GM21526 (cell line): ENCODE measurements around the gene DDTL.
"Not testable (repeated sequence)": the region's sequence is repeated elsewhere in the genome, so short reads cannot be mapped to it uniquely, and the experiment has no call there.

Experiments
- ATAC-seq: cut with Tn5 transposase; IDR thresholded peaks from one replicate; pipeline ENCODE4 v1.9.1; 2021; ENCODE audit warnings: moderate library complexity; ENCODE audit not compliant: unreplicated experiment, low FRiP score

Gene DDTL

DNA sequence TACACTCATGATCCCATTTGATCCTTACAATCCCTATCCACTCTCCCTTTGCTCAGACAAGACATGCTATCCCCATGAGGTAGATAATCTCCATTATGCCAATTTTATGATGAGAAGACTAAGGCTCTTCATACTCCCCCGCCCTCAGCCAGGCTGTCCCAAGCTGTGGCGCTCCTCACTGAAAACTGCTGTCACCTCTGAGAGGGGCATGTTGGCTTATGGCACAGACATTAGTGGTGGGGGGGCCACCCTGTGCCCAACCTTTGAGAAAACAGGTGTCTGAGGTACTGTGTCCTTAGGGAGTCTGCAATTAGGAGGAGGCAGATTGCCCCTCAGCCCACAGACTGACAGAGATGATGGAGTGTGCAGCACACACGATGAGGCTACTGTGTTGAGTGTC lies 2.4 kb downstream of the DDTL start:
- no peak for ATAC-seq

DNA sequence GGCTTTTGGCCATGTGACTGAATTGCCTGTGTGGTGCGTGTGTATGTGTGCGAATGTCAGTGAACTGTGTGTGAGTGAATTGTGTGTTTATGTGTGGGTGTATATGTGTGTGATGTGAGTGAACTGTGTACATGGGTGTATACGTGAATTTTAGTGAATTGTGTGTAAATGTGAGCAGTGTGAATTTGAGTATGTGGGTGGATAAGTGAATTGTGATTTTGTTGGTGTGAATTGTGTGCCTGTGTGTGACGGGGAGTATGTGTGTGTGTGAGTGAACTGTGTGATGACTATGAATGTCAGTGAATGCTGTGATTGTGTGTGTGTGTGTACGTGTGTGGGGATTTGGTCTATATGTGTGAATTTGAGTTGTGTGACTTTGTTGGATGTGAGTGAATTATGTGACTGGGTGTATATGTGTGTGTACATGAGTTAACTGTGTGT lies 3.5 kb downstream of the DDTL start:
- ATAC-seq: no peak

DNA sequence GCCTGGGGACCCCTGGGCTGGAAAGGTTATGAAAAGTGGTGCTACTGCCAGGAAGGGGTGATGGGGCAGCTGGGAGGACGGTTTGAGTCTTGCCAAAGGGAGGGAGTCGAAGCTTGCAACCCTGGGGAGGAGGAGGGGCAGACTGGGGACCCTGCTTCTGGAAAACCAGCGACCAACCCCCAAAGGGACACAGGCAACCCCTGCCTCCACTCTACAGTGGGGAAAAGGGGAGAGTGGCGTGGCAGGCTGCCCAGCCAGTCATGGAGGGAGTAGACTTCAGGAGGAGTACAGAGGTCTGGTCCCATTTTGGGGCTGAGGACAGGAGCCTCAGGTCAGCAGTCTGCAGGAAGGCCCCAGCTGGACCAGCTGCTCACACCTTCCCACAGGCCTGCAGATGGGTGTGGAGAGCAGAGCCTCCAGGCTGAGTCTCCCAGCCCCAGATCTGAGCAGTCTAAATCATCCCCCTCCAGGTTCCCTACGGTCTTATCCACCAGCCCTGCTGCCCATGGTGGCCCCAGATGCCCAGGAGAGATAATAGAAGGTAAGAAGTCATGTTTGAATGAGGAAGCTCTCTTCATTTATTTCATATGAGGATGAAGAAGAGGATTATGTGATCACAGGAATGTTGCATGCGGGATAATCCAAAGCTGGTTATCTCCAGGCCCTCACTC lies 4.3 kb downstream of the DDTL start:
- no peak for ATAC-seq

DNA sequence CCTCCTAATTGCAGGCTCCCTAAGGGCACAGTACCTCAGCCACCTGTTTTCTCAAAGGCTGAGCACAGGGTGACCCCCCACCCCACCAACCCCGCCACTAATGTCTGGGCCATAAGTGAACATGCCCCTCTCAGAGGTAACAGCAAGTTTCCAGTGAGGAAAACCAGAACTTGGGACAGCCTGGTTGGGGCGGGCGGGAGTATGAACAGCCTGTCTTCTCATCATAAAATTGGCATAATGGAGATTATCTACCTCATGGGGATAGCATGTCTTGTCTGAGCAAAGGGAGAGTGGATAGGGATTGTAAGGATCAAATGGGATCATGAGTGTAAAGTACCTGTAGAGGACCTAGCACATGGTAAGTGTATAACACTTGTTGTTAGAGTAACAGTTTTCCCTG lies 5.2 kb downstream of the DDTL start:
- ATAC-seq: not testable (repeated sequence)

DNA sequence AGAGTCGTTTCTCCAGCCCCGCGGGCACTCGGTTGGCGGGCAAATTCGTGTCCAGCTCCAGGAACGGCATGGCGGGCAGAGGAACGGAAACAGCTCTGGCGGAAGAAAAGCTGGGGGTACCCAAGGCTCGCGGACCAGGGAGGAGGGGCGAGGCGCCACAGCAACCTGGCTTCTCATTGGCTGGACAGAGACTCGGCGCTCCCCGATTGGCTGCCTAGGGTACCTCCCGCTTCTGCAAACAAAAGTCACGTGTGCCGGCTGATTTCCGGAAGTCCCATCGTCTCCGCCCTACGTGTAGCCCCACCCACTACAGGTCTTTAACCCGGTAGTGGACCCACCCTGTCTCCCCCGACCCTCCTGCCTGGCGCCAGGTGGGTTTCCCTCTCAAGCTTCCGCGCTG lies 7.7 kb downstream of the DDTL start, which contains the start of gene DDT:
DDT (minus strand) TSS at position 97 of the 400 bp plus-strand sequence; CDS start at position 70, 27 bp downstream.
- ATAC-seq: peak; percentile 76

DNA sequence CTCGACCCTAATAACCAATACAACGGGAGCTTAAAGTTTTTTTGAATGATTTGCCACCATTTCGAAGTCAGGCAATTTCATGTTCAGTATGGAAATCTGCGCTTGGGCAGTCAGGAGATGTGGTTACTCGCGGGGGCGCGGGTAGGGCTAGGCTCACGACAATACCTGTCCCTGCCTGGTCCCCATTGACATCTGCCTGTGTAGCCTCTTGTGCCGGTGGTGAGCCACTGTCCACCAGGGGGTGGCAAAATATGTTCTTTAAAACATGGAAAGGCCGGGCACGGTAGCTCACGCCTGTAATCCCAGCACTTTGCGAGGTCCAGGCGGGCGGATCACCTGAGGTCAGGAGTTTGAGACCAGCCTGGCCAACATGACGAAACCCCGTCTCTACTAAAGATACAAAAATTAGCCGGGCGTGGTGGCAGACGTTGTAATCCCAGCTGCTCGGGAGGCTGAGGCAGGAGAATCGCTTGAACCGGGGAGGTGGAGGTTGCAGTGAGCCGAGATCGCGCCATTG lies 8.2 kb downstream of the DDTL start:
- ATAC-seq: not testable (repeated sequence)

DNA sequence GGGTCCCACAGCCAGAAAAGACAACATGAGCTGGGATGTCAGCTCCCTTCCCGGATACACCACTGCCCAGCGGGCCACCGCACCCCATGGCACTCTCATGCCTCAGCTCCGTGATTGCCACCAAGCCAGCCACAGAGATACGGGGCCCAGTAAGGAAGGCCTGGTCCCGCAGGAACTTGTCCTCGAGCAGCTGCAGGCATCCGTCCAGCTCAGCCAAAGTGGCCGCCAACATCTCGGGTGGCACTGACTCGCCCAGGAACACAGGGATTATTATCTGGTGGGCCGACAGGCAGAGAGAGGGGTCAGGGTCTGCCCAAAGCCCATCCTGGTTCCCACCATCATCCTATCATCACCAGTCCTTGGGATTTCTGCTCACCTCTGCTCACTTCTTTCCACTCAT lies 10.6 kb downstream of the DDTL start:
- not testable (repeated sequence) for ATAC-seq

DNA sequence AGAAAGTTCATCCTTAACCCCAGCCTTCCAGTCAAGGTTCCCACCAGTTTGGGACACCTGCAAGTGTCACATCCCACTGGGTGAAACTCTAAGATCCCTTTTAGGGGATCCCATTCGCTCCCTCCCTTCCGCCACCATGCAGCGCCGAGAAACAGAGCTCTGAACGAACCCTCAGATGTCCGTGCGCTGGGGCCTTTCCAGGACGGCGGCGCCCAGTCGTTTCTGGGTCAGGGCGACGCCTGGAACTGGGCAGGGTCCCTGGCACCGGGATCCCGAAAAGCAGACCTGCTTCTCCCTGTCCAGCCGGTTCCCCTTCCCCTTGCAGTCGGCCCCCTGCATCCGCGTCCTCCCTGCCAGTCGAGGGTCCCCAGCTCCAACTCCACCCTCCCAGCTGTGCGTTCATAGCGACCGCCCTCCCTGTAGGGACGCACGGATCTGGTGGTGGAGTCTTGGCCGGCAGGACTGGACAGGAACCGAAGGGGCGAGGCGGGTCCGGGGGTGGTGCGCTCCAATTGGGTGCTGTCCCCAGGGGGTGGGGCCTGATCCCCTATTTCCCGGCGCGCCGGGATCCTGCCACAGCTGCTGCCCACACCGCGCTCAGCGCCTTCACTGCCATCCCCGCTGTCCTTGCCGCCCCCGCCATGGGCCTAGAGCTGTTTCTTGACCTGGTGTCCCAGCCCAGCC lies 13.0 kb downstream of the DDTL start, which contains the start of gene GSTT2:
GSTT2 (plus strand) TSS at position 578 of the 684 bp plus-strand sequence.
- ATAC-seq: not testable (repeated sequence)

DNA sequence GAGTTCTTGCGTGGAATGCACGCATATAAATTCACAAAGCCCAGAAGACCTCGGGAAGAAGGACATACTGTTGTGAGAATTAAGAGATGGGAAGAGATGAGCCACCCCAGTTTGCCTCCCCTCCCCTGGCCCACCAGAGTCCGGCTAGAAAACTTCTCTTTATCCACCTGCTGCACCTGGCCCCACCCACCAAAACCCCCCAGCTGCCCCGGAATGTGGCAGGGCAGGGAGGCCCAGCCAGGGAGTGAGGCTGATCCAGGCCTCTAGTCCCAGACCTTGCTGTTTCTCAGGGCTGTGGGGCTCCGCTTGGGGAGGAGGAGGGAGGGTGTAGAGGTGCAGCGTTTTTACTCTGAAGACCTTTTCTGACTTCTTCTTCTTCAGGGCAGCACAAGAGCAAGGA lies 13.9 kb downstream of the DDTL start:
- not testable (repeated sequence) for ATAC-seq

DNA sequence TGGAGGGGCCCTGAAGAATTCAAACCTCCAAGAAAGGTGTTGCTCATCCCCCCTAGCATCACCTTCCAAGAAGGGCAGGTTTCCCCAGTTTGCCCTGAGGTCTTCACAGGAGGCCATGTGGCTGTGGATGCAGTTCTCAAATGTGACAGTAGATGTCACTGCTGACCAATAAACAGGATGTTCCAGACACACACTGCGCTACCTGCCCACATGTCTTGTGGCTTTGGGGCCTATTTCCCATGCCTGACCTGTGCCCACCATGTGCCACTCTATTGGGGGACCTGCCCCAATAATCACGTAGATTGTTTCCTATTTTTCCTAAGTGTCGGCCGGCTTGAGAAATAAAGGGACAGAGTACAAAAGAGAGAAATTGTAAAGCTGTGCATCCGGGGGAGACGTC lies 17.7 kb downstream of the DDTL start:
- no peak for ATAC-seq

DNA sequence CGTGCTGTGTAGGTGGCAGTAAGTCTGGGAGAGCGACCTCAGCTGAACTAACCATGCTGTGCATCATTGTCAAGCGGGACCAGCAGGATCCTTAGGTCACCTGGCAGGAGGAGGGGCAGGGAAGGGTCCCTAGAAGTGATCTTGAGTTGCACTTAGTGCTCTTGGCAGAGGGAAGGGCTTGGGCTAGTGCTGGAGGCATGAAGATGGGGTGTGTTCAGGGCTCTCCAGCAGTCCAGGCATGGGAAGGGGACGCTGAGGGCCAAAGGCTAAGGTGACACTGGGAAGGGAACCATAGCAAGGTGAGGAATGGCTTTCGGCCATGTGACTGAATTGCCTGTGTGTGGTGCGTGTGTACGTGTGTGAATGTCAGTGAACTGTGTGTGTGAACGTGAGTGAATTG lies 19.4 kb downstream of the DDTL start:
- not testable (repeated sequence) for ATAC-seq

DNA sequence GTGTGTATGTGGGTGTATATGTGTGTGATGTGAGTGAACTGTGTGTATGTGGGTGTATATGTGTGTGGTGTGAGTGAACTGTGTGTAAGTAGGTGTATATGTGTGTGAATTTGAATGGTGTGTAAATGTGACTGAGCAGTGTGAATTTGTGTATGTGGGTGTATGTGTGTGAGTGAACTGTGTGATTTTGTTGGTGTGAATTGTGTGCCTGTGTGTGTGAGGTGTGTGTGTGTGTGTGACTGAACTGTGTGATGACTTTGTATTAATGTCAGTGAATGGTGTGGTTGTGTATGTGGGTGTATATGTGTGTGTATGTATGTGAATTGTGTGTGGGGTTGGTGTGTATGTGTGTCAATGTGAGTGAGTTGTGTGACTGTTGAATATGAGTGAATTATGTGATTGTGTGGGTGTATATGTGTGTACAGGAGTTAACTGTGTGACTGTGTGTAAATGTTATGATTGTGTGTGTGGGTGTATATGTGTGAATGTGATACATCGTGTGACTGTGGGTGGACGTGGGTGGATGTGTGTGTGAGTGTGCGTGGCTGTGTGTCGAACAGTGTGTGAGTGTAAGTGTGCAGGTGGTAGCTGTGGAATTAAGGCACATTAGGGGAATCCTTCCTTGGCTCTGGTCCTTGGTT lies 20.0 kb downstream of the DDTL start:
- ATAC-seq: not testable (repeated sequence)

DNA sequence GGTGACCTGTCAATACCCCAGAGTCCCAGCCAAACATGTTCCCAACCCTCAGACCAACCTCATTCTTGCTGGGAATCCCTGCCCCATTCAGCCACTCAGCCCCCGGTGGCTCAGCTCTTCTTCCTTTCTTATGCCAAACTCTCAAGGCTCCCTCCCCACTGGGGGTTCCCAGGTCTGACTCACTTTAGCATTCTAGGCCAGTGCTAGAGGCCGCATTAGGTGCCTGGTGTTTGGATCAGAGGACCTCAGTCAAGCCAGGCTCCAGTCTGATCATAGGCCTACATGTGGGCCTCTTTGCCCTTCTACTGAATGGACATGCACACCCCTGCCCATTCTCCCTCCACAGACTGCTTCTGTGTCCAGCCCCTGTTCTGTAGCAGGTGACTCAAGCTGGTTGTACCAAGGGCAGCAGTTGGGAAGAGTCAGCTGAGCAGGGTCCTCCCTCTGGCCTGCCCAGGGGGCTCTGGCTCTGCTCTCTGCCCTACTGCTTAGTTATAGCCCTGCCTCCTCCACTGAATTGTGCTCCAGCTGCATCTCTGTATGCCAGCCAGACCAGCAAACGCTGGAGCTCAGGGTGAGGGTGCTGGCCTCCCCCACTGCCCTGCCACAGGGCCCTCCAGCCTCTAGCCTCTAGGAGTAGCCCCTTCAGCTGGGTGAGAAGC lies 23.0 kb downstream of the DDTL start:
- ATAC-seq: not testable (repeated sequence)

DNA sequence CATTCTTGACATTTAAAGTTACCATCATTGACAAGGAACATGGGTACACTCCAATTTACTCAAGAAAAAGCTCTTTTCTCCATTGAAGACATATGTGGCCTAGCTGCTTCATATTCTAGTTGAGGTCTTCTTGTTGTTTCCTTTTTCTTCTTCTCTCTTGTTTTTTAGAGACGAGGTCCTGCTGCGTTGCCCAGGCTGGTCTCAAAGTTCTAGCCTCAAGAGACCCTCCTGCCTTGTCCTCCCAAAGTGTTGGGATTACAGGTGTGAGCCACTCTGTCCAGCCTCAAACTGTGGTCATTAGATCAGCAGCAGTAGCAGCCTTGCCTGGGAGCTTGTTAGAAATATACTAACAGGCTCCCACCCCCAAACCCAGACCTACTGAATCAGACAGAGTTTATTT lies 26.4 kb downstream of the DDTL start:
- ATAC-seq: not testable (repeated sequence)

DNA sequence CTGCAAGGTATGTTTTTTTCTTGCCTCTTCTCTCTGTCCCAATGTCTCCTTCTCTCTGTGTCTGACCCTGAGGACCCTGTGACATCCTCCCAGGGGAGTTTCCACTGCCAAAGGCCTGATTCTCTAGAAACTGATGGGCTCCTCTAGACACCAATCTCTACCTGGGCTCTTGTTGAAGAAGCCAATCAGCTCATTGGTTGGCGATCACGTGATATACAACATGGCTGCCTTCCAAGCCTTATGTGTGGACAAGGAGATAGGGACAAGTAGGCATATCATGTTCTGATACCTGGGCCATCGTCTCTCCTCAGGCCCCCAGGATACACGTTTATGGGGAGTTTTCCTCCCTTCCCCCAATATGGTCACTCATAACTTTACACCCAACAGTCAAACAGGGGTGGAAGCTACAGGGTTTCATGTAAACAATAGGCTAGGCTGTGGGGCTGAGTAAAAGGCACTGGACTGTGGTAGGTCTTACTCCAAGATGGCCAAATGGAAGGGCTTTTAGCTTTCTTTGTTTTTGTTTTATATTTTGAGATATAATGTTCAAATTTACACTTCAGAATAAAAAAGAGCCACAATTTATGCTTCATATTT lies 27.0 kb downstream of the DDTL start:
- ATAC-seq: not testable (repeated sequence)

DNA sequence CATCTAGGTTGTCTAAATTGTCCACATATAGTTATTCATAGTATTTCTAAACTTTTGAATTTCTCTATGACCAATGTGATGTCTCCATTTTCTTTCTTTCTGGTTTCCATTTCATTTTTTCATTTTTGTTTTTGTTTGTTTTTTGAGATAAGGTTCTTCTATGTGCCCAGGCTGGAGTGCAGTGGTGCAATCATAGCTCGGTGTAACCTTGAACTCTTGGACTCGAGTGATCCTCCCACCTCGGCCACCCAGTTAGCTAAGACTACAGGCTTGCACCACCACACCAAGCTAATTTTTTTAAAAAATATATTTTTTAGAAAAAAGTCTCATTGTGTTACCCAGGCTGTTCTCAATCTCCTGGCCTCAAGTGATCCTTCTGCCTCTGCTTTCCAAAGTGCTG lies 30.4 kb downstream of the DDTL start:
- ATAC-seq: no peak

DNA sequence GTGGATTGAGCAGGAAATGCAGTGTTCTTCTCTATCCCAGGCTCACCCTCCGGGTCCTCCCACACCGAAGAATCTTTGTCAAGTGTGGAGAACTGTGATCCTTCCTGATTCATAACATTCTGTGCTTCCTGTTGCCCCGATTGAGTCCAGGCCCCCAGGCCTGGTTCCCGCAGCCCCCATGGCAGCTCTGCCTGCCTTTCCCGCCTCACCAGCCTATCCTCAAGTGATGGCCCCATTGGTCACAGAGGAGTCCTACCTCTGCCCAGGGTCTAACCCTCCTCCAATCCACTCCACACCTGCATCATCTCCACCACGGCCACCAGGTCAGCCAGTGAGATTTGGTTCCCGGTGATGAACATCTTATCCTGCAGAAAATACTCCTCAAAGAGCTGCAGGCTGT lies 33.1 kb downstream of the DDTL start:
- not testable (repeated sequence) for ATAC-seq

DNA sequence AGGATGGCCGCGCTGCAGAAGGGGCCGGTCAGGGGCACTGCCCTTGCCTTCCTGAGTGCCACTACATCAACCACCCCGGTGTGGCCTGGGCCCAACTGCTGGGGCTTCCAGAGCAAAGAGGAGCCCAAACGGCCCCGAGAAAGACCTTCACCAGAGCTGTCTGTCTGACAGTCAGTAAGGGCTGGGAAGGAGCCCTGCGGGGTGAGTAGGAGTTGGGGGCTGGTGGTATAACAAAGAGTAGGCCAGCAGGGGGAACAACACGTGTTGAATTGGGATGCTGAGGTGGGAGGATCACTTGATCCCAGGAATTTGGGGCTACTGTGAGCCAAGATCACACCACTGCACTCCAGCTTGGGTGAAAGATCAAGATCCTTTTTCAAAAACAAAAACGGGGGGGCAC lies 34.6 kb downstream of the DDTL start:
- no peak for ATAC-seq

DNA sequence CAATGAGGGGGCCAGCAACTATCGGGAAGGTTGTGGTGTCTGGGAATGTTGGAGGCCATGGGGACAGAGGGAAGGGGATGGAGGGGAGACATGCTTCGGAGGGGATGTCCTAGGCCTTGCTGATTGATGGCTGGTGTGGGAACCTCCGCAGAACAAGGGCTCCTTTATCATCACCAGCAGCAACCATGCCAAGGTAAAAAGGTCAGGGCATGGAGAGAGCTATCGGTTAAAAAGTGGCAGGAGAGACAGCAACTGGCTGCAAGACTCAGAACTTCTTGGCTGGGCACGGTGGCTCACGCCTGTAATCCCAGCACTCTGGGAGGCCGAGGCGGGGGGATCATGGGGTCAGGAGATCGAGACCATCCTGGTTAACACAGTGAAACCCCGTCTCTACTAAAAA lies 35.6 kb downstream of the DDTL start:
- ATAC-seq: no peak

DNA sequence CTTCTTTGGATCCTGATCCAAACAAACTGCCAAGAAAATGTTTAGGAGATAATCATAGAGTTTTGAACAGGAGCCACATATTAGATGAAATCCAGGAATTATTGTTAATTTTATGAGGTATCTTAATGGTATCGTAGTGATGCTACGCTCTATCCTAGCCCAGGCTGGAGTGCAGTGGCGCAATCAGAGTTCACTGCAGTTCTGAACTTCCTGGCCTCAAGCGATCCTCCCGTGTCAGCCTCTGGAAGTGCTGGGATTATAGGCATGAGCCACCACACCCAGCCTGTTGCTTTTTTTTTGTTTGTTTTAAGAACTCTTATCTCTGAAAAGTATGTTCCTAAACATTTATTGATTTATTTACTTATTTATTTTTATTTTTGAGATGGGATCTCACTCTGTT lies 36.2 kb downstream of the DDTL start:
- no peak for ATAC-seq
